Uterus (tissue), 4 donors: Measurements from ENCODE around the gene LRRC70. TPM values are rescaled to one million over a fixed set of nuclear protein-coding genes. Genes with fewer than 3 reads are reported as not detected.

Experiments used
- DNase-seq, 2 donors: peaks; one replicate each; pipeline ENCODE4 v3.0.0-alpha.2; 2019 to 2020
- H3K27ac ChIP-seq, 2 donors: fragments of 200-600 bp; sonication (generic); 1 replicate in 1 of 2; 2 replicates in 1 of 2; pipeline ENCODE4 v1.5.1; 2016 to 2018
- H3K27me3 ChIP-seq, 2 donors: fragments of 200-600 bp; sonication (generic); one replicate each; pipeline ENCODE4 v1.5.1; 2018 to 2019; ENCODE audit warnings: control low read depth in 1 of 2
- H3K36me3 ChIP-seq, 2 donors: fragments of 200-600 bp; sonication (generic); one replicate each; pipeline ENCODE4 v1.5.1; 2019; ENCODE audit warnings: control low read depth in 1 of 2
- H3K4me1 ChIP-seq, 2 donors: fragments of 200-600 bp; sonication (generic); one replicate each; pipeline ENCODE4 v1.5.1; 2018 to 2019; ENCODE audit warnings: control low read depth in 1 of 2
- H3K4me3 ChIP-seq, 2 donors: fragments of 200-600 bp; sonication (generic); 1 replicate in 1 of 2; 2 replicates in 1 of 2; pipeline ENCODE4 v1.5.1; 2018 to 2019; ENCODE audit warnings: mild to moderate bottlenecking in 1 of 2
- H3K9me3 ChIP-seq, 2 donors: fragments of 200-600 bp; sonication (generic); one replicate each; pipeline ENCODE4 v1.5.1; 2019; ENCODE audit warnings: control low read depth in 1 of 2
- POLR2A ChIP-seq, 2 donors: fragments of 450-650 bp; IDR thresholded peaks; one replicate each; pipeline ENCODE4 v1.6.1; 2016; ENCODE audit warnings: antibody characterized with exemption in 2 of 2, mild to moderate bottlenecking in 1 of 2, moderate library complexity in 1 of 2
- intact Hi-C: fragments of 100-400 bp; cut with DNase I; formaldehyde crosslinking; loops from one replicate; pipeline ENCODE4 v1.15.1; 2023; ENCODE audit warnings: low total_unique reads
- total RNA-seq, 4 donors: library from RNA; depleted of rRNA in 3 of 4; stranded (reverse); fragments of >200 nt in 3 of 4; gene quantifications; one replicate each; pipeline versions ENCODE4 v1.1.0 to v1.2.4, GENCODE V29; 2014 to 2023
- TF ChIP-seq, protein P1 (sequence below), 4 experiments: fragments of 200-600 bp in 2 of 4; fragments of 450-650 bp in 2 of 4; sonication (generic) in 2 of 4; IDR thresholded peaks; one replicate each; pipeline ENCODE4 v1.5.1; 2016 to 2019; ENCODE audit warnings: antibody characterized with exemption in 4 of 4, mild to moderate bottlenecking in 2 of 4, moderate library complexity in 1 of 4
- donor health status: DM: yes; HTN: yes; CAD: no.

Gene LRRC70
- total RNA-seq, 4 donors from 2014 or later = 3.3 to 17.6 (median 8.9) TPM

DNA sequence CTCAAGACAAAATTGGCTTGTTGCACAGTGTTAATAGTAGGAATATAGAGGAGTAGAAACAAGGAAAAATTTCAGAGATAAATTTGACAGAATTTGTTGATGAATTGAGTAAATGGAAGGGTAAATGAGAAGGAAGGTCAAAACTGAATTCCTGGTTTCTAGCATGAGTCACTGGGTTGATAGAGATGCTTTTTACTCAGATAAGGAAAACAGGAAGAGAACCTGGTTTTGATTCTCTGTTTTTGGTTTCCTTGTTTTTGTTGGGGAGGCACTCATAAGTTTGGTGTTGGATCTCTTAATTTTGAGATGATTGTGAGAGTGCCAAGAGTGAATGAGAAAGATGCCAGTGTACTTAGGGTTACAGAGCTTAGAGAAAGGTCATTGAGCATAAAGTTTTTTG is 7.1 kb downstream of the LRRC70 start:
- intact Hi-C loops = no loop called here
- H3K27ac ChIP-seq = no peak overlapping the region

DNA sequence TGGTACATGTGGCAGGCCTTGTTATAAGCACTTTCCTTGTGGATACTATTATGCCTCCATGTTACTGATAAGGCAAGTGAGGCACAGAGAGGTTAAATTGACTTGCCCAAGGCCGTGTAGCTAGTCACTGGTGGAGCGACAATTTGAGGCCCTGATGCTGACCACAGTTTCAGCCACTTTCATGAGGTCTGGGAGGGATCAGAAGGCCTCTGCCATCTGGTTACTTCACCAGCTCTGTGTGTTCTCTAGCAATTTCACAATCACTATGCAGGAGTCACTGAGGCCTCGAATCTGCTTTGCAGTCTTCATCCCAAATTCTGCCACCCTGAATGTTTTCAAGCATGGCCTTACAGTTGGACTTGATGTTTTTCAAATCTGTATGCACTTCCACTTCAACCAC is 9.1 kb downstream of the LRRC70 start:
- DNase-seq = no peak
- intact Hi-C loops = no loop called here
- H3K4me3 ChIP-seq = no peak overlapping the region
- no peaks in the 10 kb centered on the region for H3K9me3 ChIP-seq
- H3K36me3 ChIP-seq = no peaks in the 10 kb centered on the region
- H3K27me3 ChIP-seq = no peaks in the 10 kb centered on the region
- H3K27ac ChIP-seq = no peak overlapping the region
- TF ChIP-seq, protein P1, sequence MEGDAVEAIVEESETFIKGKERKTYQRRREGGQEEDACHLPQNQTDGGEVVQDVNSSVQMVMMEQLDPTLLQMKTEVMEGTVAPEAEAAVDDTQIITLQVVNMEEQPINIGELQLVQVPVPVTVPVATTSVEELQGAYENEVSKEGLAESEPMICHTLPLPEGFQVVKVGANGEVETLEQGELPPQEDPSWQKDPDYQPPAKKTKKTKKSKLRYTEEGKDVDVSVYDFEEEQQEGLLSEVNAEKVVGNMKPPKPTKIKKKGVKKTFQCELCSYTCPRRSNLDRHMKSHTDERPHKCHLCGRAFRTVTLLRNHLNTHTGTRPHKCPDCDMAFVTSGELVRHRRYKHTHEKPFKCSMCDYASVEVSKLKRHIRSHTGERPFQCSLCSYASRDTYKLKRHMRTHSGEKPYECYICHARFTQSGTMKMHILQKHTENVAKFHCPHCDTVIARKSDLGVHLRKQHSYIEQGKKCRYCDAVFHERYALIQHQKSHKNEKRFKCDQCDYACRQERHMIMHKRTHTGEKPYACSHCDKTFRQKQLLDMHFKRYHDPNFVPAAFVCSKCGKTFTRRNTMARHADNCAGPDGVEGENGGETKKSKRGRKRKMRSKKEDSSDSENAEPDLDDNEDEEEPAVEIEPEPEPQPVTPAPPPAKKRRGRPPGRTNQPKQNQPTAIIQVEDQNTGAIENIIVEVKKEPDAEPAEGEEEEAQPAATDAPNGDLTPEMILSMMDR (IDR thresholded peaks at IDR 0.05) = no peak
- no peak for TF ChIP-seq POLR2A (IDR thresholded peaks at IDR 0.05)
- H3K4me1 ChIP-seq = no peaks in the 10 kb centered on the region

More for the DNA sequence above, 7.1 kb downstream of the LRRC70 start:
- Histone ChIP-seq H3K27me3 (no peaks in the 10 kb centered on the region), H3K36me3 (no peaks in the 10 kb centered on the region), H3K9me3 (no peaks in the 10 kb centered on the region), H3K4me3 (no peak overlapping the region), H3K4me1 (no peaks in the 10 kb centered on the region)
- DNase-seq = no peak
- TF ChIP-seq, protein P1 (IDR thresholded peaks at IDR 0.05) = no peak

DNA sequence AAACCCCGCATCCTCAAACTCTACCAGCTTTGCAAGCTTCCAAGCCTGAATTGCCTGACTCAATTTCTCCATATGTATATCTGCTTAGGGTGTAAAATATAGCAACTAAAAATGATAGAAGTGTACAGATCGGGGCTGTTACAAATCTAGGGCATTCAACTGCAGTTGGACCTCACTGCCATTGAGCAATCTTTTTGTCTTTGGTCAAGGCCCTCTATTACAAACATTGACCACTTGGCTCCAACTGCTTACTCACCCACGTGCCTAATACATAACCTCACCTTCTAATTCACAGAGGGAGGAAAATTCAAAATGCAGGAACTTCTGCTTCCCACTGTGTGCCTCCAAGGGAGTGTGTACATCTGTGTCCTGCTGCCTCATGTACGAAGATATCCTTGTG is 10.0 kb downstream of the LRRC70 start:
- no peak for TF ChIP-seq POLR2A (IDR thresholded peaks at IDR 0.05)
- TF ChIP-seq, protein P1 (IDR thresholded peaks at IDR 0.05) = no peak
- Histone ChIP-seq H3K27me3 (no peaks in the 10 kb centered on the region), H3K27ac (no peak overlapping the region), H3K9me3 (no peaks in the 10 kb centered on the region), H3K4me3 (no peak overlapping the region), H3K4me1 (no peaks in the 10 kb centered on the region), H3K36me3 (no peaks in the 10 kb centered on the region)
- no peak for DNase-seq
- intact Hi-C loops = no loop called here

DNA sequence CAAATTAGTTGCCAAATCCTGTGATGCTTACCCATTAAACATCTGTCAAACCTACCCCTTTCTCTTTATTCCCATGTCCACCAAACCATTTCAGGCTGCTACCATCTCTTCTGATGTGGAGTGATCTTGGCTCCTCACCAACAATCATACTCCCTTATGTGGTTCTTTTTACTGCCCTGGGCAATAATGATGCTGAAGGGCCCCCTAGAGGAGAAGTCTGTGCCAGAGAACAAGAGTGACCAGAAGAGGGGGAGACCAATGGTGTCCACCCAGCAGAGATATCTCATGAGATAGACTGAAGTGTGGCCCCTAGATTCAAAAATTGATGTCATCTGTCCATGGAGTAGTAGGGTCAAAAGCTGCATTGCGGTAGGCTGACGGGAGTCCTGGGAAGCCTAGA is 10.9 kb downstream of the LRRC70 start:
- Histone ChIP-seq H3K4me3 (no peak overlapping the region), H3K27ac (no peak overlapping the region), H3K36me3 (no peaks in the 10 kb centered on the region), H3K4me1 (no peaks in the 10 kb centered on the region), H3K27me3 (no peaks in the 10 kb centered on the region), H3K9me3 (no peaks in the 10 kb centered on the region)
- intact Hi-C loops = no loop called here
- no peak for DNase-seq
- TF ChIP-seq, protein P1 (IDR thresholded peaks at IDR 0.05) = no peak
- no peak for TF ChIP-seq POLR2A (IDR thresholded peaks at IDR 0.05)

DNA sequence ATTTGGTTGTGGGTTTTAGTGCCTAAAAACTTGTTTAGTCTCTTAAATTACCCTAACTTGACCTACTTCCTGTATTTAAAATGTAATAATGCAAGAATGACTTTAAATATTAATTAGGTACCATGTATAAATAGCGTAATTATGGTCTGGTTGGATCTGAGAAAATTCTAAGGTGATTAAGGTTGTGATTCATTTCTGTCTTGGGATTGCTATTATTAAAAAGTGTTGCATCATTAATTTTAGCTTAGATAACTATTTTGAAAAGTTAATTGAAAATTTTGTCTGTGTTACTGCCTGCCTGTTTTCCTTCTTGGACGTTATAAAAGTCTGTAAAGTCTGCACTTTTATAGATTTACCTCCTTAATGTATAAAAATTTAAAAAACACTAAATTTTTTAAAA is 11.8 kb downstream of the LRRC70 start:
- no peaks in the 10 kb centered on the region for H3K36me3 ChIP-seq
- no peaks in the 10 kb centered on the region for H3K27me3 ChIP-seq
- no peak overlapping the region for H3K4me3 ChIP-seq
- H3K4me1 ChIP-seq = no peaks in the 10 kb centered on the region
- no peak overlapping the region for H3K27ac ChIP-seq
- TF ChIP-seq, protein P1 (IDR thresholded peaks at IDR 0.05) = no peak
- no peak for TF ChIP-seq POLR2A (IDR thresholded peaks at IDR 0.05)
- DNase-seq = no peak
- intact Hi-C loops = no loop called here
- H3K9me3 ChIP-seq = no peaks in the 10 kb centered on the region
